ENCODE measurements around the gene COL27A1. TPM values are rescaled to one million over a fixed set of nuclear protein-coding genes. Genes with fewer than 3 reads are reported as not detected.

Gene COL27A1
- total RNA-seq, 1 experiment from 2014 or later, result 37.0 TPM

- no TSS peak for BruUV-seq (replicated peaks)
- Histone ChIP-seq H3K27me3 (replicated peaks; ENCODE audit: insufficient read depth, low read depth, low read length, poor library complexity) (no peaks in the 10 kb centered on the region), H3K4me1 (ENCODE audit: insufficient read depth, low read length, poor library complexity, severe bottlenecking) (peaks cover 5% of the 10 kb centered on the region), H3K9me3 (ENCODE audit: low read depth, low read length, poor library complexity, severe bottlenecking) (no peaks in the 10 kb centered on the region), H3K36me3 (ENCODE audit: insufficient read depth, low read length, poor library complexity, severe bottlenecking) (no peaks in the 10 kb centered on the region), H3K4me3 (ENCODE audit: low read depth, low read length, poor library complexity, severe bottlenecking) (no peak overlapping the region), H3K27ac (ENCODE audit: low read depth, low read length, poor library complexity, severe bottlenecking) (no peak overlapping the region)
- POLR2A ChIA-PET (ENCODE audit: low non-redundant PET), result no interaction called here
- CTCF ChIA-PET, result no interaction called here
- intact Hi-C loops (cut with micrococcal nuclease; ENCODE audit: unreplicated experiment), result no loop called here
- DNase-seq (ENCODE audit: low spot score), result no peak
- TF ChIP-seq CTCF (conservative IDR thresholded peaks at IDR 0.05; ENCODE audit: low read depth, low read length) (no peak), EZH2 (IDR thresholded peaks at IDR 0.05; ENCODE audit: borderline replicate concordance, low read depth, low read length, poor library complexity, severe bottlenecking) (no peak)
Measured at GRCh38 chr9:114214181-114214580, 58.8 kb downstream of the COL27A1 start.

GRCh38 chr9:114214686-114215414, 59.5 kb downstream of the COL27A1 start:
- ChIA-PET CTCF (no interaction called here), POLR2A (ENCODE audit: low non-redundant PET) (no interaction called here)
- TF ChIP-seq CTCF (conservative IDR thresholded peaks at IDR 0.05; ENCODE audit: low read depth, low read length), result no peak
- TF ChIP-seq EZH2 (IDR thresholded peaks at IDR 0.05; ENCODE audit: borderline replicate concordance, low read depth, low read length, poor library complexity, severe bottlenecking), result no peak
- Histone ChIP-seq H3K4me1 (ENCODE audit: insufficient read depth, low read length, poor library complexity, severe bottlenecking) (peaks cover 5% of the 10 kb centered on the region), H3K27me3 (replicated peaks; ENCODE audit: insufficient read depth, low read depth, low read length, poor library complexity) (no peaks in the 10 kb centered on the region), H3K27ac (ENCODE audit: low read depth, low read length, poor library complexity, severe bottlenecking) (no peak overlapping the region), H3K4me3 (ENCODE audit: low read depth, low read length, poor library complexity, severe bottlenecking) (no peak overlapping the region), H3K36me3 (ENCODE audit: insufficient read depth, low read length, poor library complexity, severe bottlenecking) (no peaks in the 10 kb centered on the region), H3K9me3 (ENCODE audit: low read depth, low read length, poor library complexity, severe bottlenecking) (no peaks in the 10 kb centered on the region)
- DNase-seq (ENCODE audit: low spot score), result no peak
- no TSS peak for BruUV-seq (replicated peaks)
- intact Hi-C loops (cut with micrococcal nuclease; ENCODE audit: unreplicated experiment), result no loop called here

DNA sequence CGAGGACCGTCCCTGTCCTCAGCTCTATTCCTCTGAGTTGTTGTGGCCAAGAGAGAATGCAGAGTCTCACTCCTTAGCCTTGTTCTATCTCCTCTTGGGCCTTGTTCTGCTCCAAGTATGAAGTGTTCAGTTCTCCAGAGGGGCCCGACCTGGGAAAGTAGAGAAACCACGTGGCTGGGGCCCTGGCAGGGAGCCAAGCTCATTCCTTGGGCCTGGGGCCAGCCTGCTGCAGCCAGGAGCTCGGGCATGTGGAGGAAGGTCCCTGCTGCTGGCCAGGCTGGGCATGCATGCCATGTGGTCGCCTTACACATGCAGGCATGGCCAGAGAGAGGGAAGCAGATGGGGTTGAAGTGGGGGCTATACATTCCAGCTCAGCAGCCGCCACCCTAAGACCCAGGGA, 60.7 kb downstream of the COL27A1 start:
- CTCF ChIA-PET, result no interaction called here

More for the DNA sequence above, 60.7 kb downstream of the COL27A1 start:
- BruUV-seq (replicated peaks), result no TSS peak
- no peaks in the 10 kb centered on the region for H3K27me3 ChIP-seq (replicated peaks; ENCODE audit: insufficient read depth, low read depth, low read length, poor library complexity)
- H3K9me3 ChIP-seq (ENCODE audit: low read depth, low read length, poor library complexity, severe bottlenecking), result no peaks in the 10 kb centered on the region
- no peak overlapping the region for H3K4me3 ChIP-seq (ENCODE audit: low read depth, low read length, poor library complexity, severe bottlenecking)
- DNase-seq (ENCODE audit: low spot score), result no peak
- TF ChIP-seq CTCF (conservative IDR thresholded peaks at IDR 0.05; ENCODE audit: low read depth, low read length) (no peak), EZH2 (IDR thresholded peaks at IDR 0.05; ENCODE audit: borderline replicate concordance, low read depth, low read length, poor library complexity, severe bottlenecking) (no peak)
- intact Hi-C loops (cut with micrococcal nuclease; ENCODE audit: unreplicated experiment), result no loop called here
- peaks cover 5% of the 10 kb centered on the region for H3K4me1 ChIP-seq (ENCODE audit: insufficient read depth, low read length, poor library complexity, severe bottlenecking)
- no peaks in the 10 kb centered on the region for H3K36me3 ChIP-seq (ENCODE audit: insufficient read depth, low read length, poor library complexity, severe bottlenecking)
- POLR2A ChIA-PET (ENCODE audit: low non-redundant PET), result no interaction called here
- no peak overlapping the region for H3K27ac ChIP-seq (ENCODE audit: low read depth, low read length, poor library complexity, severe bottlenecking)

All from A673 (cell line).